Liver (tissue), 3 donors: ENCODE measurements around the gene CAMKMT.

Experiments used
- CTCF ChIP-seq: fragments of 150-350 bp; IDR thresholded peaks from 2 replicates; pipeline ENCODE4 v1.5.1; 2017; ENCODE audit warnings: improper control_type of control experiment, low read depth, low read length; ENCODE audit not compliant: missing input control
- REST ChIP-seq: IDR thresholded peaks from 2 replicates; pipeline ENCODE4 v1.6.1; 2016; ENCODE audit warnings: antibody characterized with exemption, mild to moderate bottlenecking
- RXRA ChIP-seq, 2 donors: IDR thresholded peaks; 2 replicates each; pipeline ENCODE4 v1.6.1; 2017 to 2018; ENCODE audit warnings: antibody characterized with exemption in 2 of 2, mild to moderate bottlenecking in 1 of 2
- donor health status: healthy.
- donor health status: healthy.

- TF ChIP-seq REST = no peak
- no peak for TF ChIP-seq RXRA (IDR thresholded peaks at IDR 0.05)
- no peak for TF ChIP-seq CTCF
These were observed 428.4 kb downstream of the CAMKMT start for GRCh38 chr2:44789971-44790721.
